H9 (cell line): Measurements from ENCODE around the gene GNA12. TPM values are rescaled to one million over a fixed set of nuclear protein-coding genes. Genes with fewer than 3 reads are reported as not detected.

Source experiments
- DNase-seq: peaks from one replicate; pipeline ENCODE4 v3.0.0-alpha.2; 2017
- H2AFZ ChIP-seq: one replicate; pipeline ENCODE4 v1.6.1; 2013; ENCODE audit warnings: mild to moderate bottlenecking, low read length, control low read depth, moderate library complexity
- H2AK5ac ChIP-seq: 2 replicates; pipeline ENCODE4 v1.6.1; 2013; ENCODE audit warnings: low read length, control low read depth, mixed read lengths; ENCODE audit not compliant: insufficient read length
- H2BK120ac ChIP-seq: one replicate; pipeline ENCODE4 v1.6.1; 2013; ENCODE audit warnings: low read depth, mild to moderate bottlenecking, low read length, control low read depth, inconsistent platforms; ENCODE audit not compliant: poor library complexity, severe bottlenecking
- H2BK12ac ChIP-seq: 2 replicates; pipeline ENCODE4 v1.6.1; 2013; ENCODE audit warnings: low read length, control low read depth, mixed read lengths, low read depth; ENCODE audit not compliant: insufficient read length
- H2BK15ac ChIP-seq: 2 replicates; pipeline ENCODE4 v1.6.1; 2013; ENCODE audit warnings: low read depth, low read length, control low read depth
- H2BK20ac ChIP-seq: one replicate; pipeline ENCODE4 v1.6.1; 2013; ENCODE audit warnings: low read depth, mild to moderate bottlenecking, low read length, control low read depth, inconsistent platforms; ENCODE audit not compliant: poor library complexity, severe bottlenecking
- H2BK5ac ChIP-seq: 2 replicates; pipeline ENCODE4 v1.6.1; 2013; ENCODE audit warnings: low read length, control low read depth, mixed read lengths; ENCODE audit not compliant: insufficient read length
- H3K14ac ChIP-seq: 2 replicates; pipeline ENCODE4 v1.6.1; 2013; ENCODE audit warnings: low read length, control low read depth; ENCODE audit not compliant: insufficient read depth
- H3K18ac ChIP-seq: 2 replicates; pipeline ENCODE4 v1.6.1; 2013; ENCODE audit warnings: low read depth, mild to moderate bottlenecking, mixed read lengths, low read length, control low read depth; ENCODE audit not compliant: insufficient read length
- H3K23ac ChIP-seq: 2 replicates; pipeline ENCODE4 v1.6.1; 2013; ENCODE audit warnings: low read length, control low read depth, mixed read lengths, low read depth; ENCODE audit not compliant: insufficient read length
- H3K23me2 ChIP-seq: 2 replicates; pipeline ENCODE4 v1.6.1; 2013; ENCODE audit warnings: low read depth, mild to moderate bottlenecking, mixed read lengths, low read length, control low read depth; ENCODE audit not compliant: insufficient read length, poor library complexity, severe bottlenecking
- H3K27ac ChIP-seq: 2 replicates; pipeline ENCODE4 v1.5.1; 2013; ENCODE audit warnings: low read length, control low read depth, mixed read lengths, low read depth; ENCODE audit not compliant: insufficient read length
- H3K27me3 ChIP-seq: 2 replicates; pipeline ENCODE4 v1.6.1; 2013; ENCODE audit warnings: low read length, control low read depth, inconsistent platforms; ENCODE audit not compliant: insufficient read depth
- H3K4ac ChIP-seq: 2 replicates; pipeline ENCODE4 v1.6.1; 2013; ENCODE audit warnings: low read depth, mild to moderate bottlenecking, control low read depth, inconsistent platforms, low read length, moderate library complexity
- H3K4me1 ChIP-seq: 2 replicates; pipeline ENCODE4 v1.6.1; 2013; ENCODE audit warnings: low read length, control low read depth, inconsistent platforms; ENCODE audit not compliant: insufficient read depth
- H3K4me2 ChIP-seq: 2 replicates; pipeline ENCODE4 v1.6.1; 2013; ENCODE audit warnings: low read length, control low read depth, mixed read lengths; ENCODE audit not compliant: insufficient read length, insufficient read depth
- H3K56ac ChIP-seq: 2 replicates; pipeline ENCODE4 v1.6.1; 2013; ENCODE audit warnings: low read depth, mild to moderate bottlenecking, mixed read lengths, low read length, control low read depth; ENCODE audit not compliant: insufficient read length
- H3K79me1 ChIP-seq: 2 replicates; pipeline ENCODE4 v1.6.1; 2013; ENCODE audit warnings: low read depth, mild to moderate bottlenecking, moderate library complexity, low read length, control low read depth, inconsistent platforms; ENCODE audit not compliant: insufficient read depth, poor library complexity, severe bottlenecking
- H3K79me2 ChIP-seq: 2 replicates; pipeline ENCODE4 v1.6.1; 2013; ENCODE audit warnings: low read length, control low read depth, inconsistent platforms; ENCODE audit not compliant: insufficient read depth
- H3K9ac ChIP-seq: 2 replicates; pipeline ENCODE4 v1.6.1; 2013; ENCODE audit warnings: low read length, control low read depth, mixed read lengths; ENCODE audit not compliant: insufficient read length; ENCODE audit errors: extremely low read depth
- H3K9me3 ChIP-seq: one replicate; pipeline ENCODE4 v1.6.1; 2013; ENCODE audit warnings: low read depth, low read length, inconsistent platforms; ENCODE audit not compliant: control insufficient read depth
- H3T11ph ChIP-seq: one replicate; pipeline ENCODE4 v1.6.1; 2013; ENCODE audit warnings: mild to moderate bottlenecking, low read length, control low read depth, inconsistent platforms
- H4K20me1 ChIP-seq: one replicate; pipeline ENCODE4 v1.6.1; 2013; ENCODE audit not compliant: control insufficient read depth, insufficient read length, insufficient read depth
- H4K5ac ChIP-seq: 2 replicates; pipeline ENCODE4 v1.6.1; 2013; ENCODE audit warnings: low read depth, mild to moderate bottlenecking, mixed read lengths, low read length, control low read depth; ENCODE audit not compliant: insufficient read length
- H4K8ac ChIP-seq: replicated peaks from 2 replicates; pipeline ENCODE4 v1.6.1; 2013; ENCODE audit warnings: low read length, control low read depth, mixed read lengths, low read depth; ENCODE audit not compliant: insufficient read length
- H4K91ac ChIP-seq: 2 replicates; pipeline ENCODE4 v1.6.1; 2013; ENCODE audit warnings: low read depth, mild to moderate bottlenecking, moderate library complexity, mixed read lengths, low read length, control low read depth; ENCODE audit not compliant: insufficient read length
- H3K27ac Mint-ChIP-seq, 3 experiments: 2 replicates in 2 of 3; 3 replicates in 1 of 3; pipeline ENCODE4 v1.8.0; 2020 to 2021; ENCODE audit warnings: mixed read lengths in 3 of 3, mild to moderate bottlenecking in 1 of 3, moderate library complexity in 1 of 3
- H3K27me3 Mint-ChIP-seq: 2 replicates; pipeline ENCODE4 v1.8.0; 2021; ENCODE audit warnings: low read depth, mild to moderate bottlenecking, moderate library complexity, mixed read lengths
- H3K36me3 Mint-ChIP-seq, 3 experiments: 2 replicates in 2 of 3; 3 replicates in 1 of 3; pipeline ENCODE4 v1.8.0; 2020 to 2021; ENCODE audit warnings: low read depth in 3 of 3, mixed read lengths in 3 of 3; ENCODE audit not compliant: insufficient read depth in 1 of 3
- H3K4me1 Mint-ChIP-seq, 2 experiments: 2 replicates each; pipeline ENCODE4 v1.8.0; 2020; ENCODE audit warnings: mixed read lengths in 2 of 2
- H3K4me3 Mint-ChIP-seq, 2 experiments: 2 replicates in 1 of 2; 3 replicates in 1 of 2; pipeline ENCODE4 v1.8.0; 2020 to 2021; ENCODE audit warnings: mild to moderate bottlenecking in 2 of 2, mixed read lengths in 2 of 2, moderate library complexity in 1 of 2
- H3K9me3 Mint-ChIP-seq, 2 experiments: 2 replicates in 1 of 2; 3 replicates in 1 of 2; pipeline ENCODE4 v1.8.0; 2020; ENCODE audit warnings: mild to moderate bottlenecking in 2 of 2, mixed read lengths in 2 of 2, moderate library complexity in 1 of 2
- CTCF ChIP-seq: fragments of 200-600 bp; sonication (generic); conservative IDR thresholded peaks from 3 replicates; pipeline ENCODE4 v1.8.0; 2021; ENCODE audit warnings: antibody characterized with exemption, mild to moderate bottlenecking
- WGBS: extraction: QIAGEN DNeasy Blood & Tissue Kit; methylation state at CpG from one replicate; pipeline ENCODE4 v1.1.7; 2013; ENCODE audit warnings: missing lambda C conversion rate, low lambda C conversion rate, mixed read lengths; ENCODE audit not compliant: insufficient read length; ENCODE audit errors: extremely low coverage; 5-methylcytosine and 5-hydroxymethylcytosine counted together
- total RNA-seq: library from RNA; stranded (reverse); gene quantifications from 2 replicates; pipeline ENCODE4 v1.2.1, GENCODE V29; 2021

GNA12 gene
- total RNA-seq, 1 experiment from 2014 or later = 60.2 TPM

DNA sequence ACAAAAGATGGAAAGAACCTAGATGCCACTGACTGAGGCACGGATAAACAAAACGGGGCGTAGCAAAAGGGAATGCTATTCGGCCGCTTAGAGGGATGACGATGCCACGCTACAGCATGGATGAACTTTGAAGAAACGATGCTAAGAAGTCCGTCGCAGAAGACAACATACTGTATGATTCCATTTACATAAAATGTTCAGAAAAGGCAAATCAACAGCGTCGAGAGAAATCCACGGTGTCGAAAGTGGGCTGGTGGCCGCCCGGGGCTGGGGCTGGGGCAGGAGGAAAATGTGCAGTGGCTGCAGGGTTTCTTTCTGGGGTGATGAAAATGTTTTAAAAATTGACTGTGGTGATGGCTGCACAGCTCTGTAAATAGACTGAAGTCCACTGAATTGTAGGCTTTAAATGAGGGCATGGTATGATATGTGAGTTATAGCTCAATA is 24.1 kb downstream of the GNA12 start:
- H3K27me3 Mint-ChIP-seq = no peaks in the 10 kb centered on the region
- Histone ChIP-seq H4K5ac (no peak overlapping the region), H4K8ac (no peak overlapping the region), H3K56ac (no peak overlapping the region), H3K14ac (no peak overlapping the region), H2BK5ac (no peak overlapping the region), H4K20me1 (no peaks in the 10 kb centered on the region), H3K23ac (no peak overlapping the region), H3K4me1 (peaks cover 41% of the 10 kb centered on the region; the same call in 1 of the 2 replicates), H3K9me3 (no peaks in the 10 kb centered on the region), H3T11ph (no peak overlapping the region), H3K4ac (no peak overlapping the region), H2BK12ac (no peak overlapping the region), H3K27ac (no peak overlapping the region), H2AK5ac (no peak overlapping the region), H3K79me2 (peaks cover 41% of the 10 kb centered on the region; the same call in 1 of the 2 replicates), H3K18ac (no peak overlapping the region), H3K27me3 (no peaks in the 10 kb centered on the region), H2AFZ (no peak overlapping the region), H2BK120ac (no peak overlapping the region), H4K91ac (no peak overlapping the region), H2BK15ac (no peak overlapping the region), H2BK20ac (no peak overlapping the region), H3K79me1 (peaks cover 5% of the 10 kb centered on the region), H3K23me2 (no peaks in the 10 kb centered on the region), H3K4me2 (no peak overlapping the region), H3K9ac (no peak overlapping the region)
- no peaks in the 10 kb centered on the region for H3K9me3 Mint-ChIP-seq
- no peak for DNase-seq
- peaks cover 76 to 79% of the 10 kb centered on the region in 2 experiments for H3K4me1 Mint-ChIP-seq
- peaks cover 0 to 2% (median 2%) of the 10 kb centered on the region in 3 experiments; a peak in 4 of 7 replicates for H3K36me3 Mint-ChIP-seq
- peak overlapping the region in 1 of 2 experiments; percentile 21; a peak in 2 of 5 replicates for H3K4me3 Mint-ChIP-seq
- WGBS = no CpG with 5 or more reads among the region's 16 CpGs
- H3K27ac Mint-ChIP-seq = peak overlapping the region; percentile 54 to 95 (median 92); a peak in 6 of 7 replicates
- TF ChIP-seq CTCF = no peak
